GM23248 (cell line): ENCODE results near the gene ERVH48-1.

Experiments used
- EZH2 ChIP-seq: fragments of 200-600 bp; sonication (generic); IDR thresholded peaks from 2 replicates; pipeline ENCODE4 v1.6.1; 2018; ENCODE audit warnings: antibody characterized with exemption, mild to moderate bottlenecking; ENCODE audit not compliant: insufficient read depth, poor library complexity, severe bottlenecking
- EZH2phosphoT487 ChIP-seq: fragments of 200-600 bp; sonication (generic); IDR thresholded peaks from 2 replicates; pipeline ENCODE4 v1.6.1; 2018; ENCODE audit warnings: antibody characterized with exemption, moderate library complexity, mild to moderate bottlenecking, low read depth; ENCODE audit not compliant: insufficient read depth

GRCh38 chr21:42868196-42868595 lies 57.2 kb downstream of the ERVH48-1 start:
- no peak for TF ChIP-seq EZH2
- no peak for TF ChIP-seq EZH2phosphoT487
